GM12878 (cell line): ENCODE data around the gene GHSR. TPM values are rescaled to one million over a fixed set of nuclear protein-coding genes. Genes with fewer than 3 reads are reported as not detected.

ENCODE experiments used
- CREM ChIP-seq: IDR thresholded peaks from 2 replicates; pipeline ENCODE4 v1.6.1; 2014; ENCODE audit warnings: antibody characterized with exemption, low read depth
- CUX1 ChIP-seq: IDR thresholded peaks from 2 replicates; pipeline ENCODE4 v1.6.1; 2012; ENCODE audit warnings: improper control_type of control experiment, low read depth, low read length; ENCODE audit not compliant: insufficient replicate concordance
- MAX ChIP-seq: IDR thresholded peaks from 2 replicates; pipeline ENCODE4 v1.6.1; 2012; ENCODE audit warnings: low read depth, low read length, improper control_type of control experiment
- MLLT1 ChIP-seq: fragments of 450-650 bp; IDR thresholded peaks from 2 replicates; pipeline ENCODE4 v1.6.1; 2016; ENCODE audit warnings: mild to moderate bottlenecking
- SREBF1 ChIP-seq: IDR thresholded peaks from 2 replicates; pipeline ENCODE4 v1.6.1; 2012; ENCODE audit warnings: mild to moderate bottlenecking, low read length
- TCF7 ChIP-seq: IDR thresholded peaks from 2 replicates; pipeline ENCODE4 v1.6.1; 2014; ENCODE audit warnings: antibody characterized with exemption, borderline replicate concordance
- polyA plus RNA-seq, 11 experiments: library from polyadenylated mRNA; depleted of rRNA in 4 of 11; unstranded in 6 of 11; stranded (reverse) in 5 of 11; fragments of >200 nt; fragmentation: Nextera tagmentation in 4 of 11; fragmentation: Illumina TruSeq in 1 of 11; extraction: Ambion mirVana in 4 of 11; extraction: Trizol in 1 of 11; gene quantifications; 1 replicate in 1 of 11; 2 replicates in 10 of 11; pipeline versions ENCODE4 v1.2.1 to v1.2.3, GENCODE V29; 2011 to 2016; ENCODE audit warnings: inconsistent platforms in 2 of 11, missing spikeins in 2 of 11, low read depth in 1 of 11
- total RNA-seq, 4 experiments: library from RNA; depleted of rRNA in 3 of 4; stranded (reverse); fragments of >200 nt in 3 of 4; fragmentation: Illumina TruSeq in 1 of 4; extraction: Trizol in 1 of 4; gene quantifications; 2 replicates each; pipeline versions ENCODE4 v1.2.1 to v1.2.3, GENCODE V29; 2013 to 2021

GHSR gene
- total and polyA plus RNA-seq, 10 of the 15 experiments (the other 5 are each of a cell fraction or from before 2014, with no cell fraction given), result not detected

- TF ChIP-seq CUX1 (no peak), SREBF1 (no peak), MAX (no peak), MLLT1 (no peak), CREM (no peak), TCF7 (no peak)
These were observed 53.6 kb downstream of the GHSR start (continued) for GRCh38 chr3:172394692-172395091.

Other genes starting within 250 kb of the GHSR start
- 5.2 and 5.8 TPM in 2 replicates for gene TNFSF10, start 75.0 kb upstream of the GHSR start, total RNA-seq (2014; rRNA removed)
- gene TNFSF10, start 75.0 kb upstream of the GHSR start, total RNA-seq (2014; rRNA removed; fragmentation: Illumina TruSeq; extraction: Trizol), result 6.3 and 7.5 TPM in 2 replicates
- gene TNFSF10, start 75.0 kb upstream of the GHSR start, total RNA-seq (2021), result 2.9 and 3.8 TPM in 2 replicates
- 12.3 and 14.5 TPM in 2 replicates for gene TNFSF10, start 75.0 kb upstream of the GHSR start, polyA plus RNA-seq (2011; rRNA removed)
- gene TNFSF10, start 75.0 kb upstream of the GHSR start, polyA plus RNA-seq (2014; fragmentation: Illumina TruSeq; extraction: Trizol), result 6.9 and 12.7 TPM in 2 replicates
- 1 to 10 TPM; 4.1 to 4.6 TPM for gene TNFSF10, start 75.0 kb upstream of the GHSR start, polyA plus RNA-seq (2014; fragmentation: Nextera tagmentation; extraction: Ambion mirVana)
- gene TNFSF10, start 75.0 kb upstream of the GHSR start, polyA plus RNA-seq (2014; rRNA removed), result 2.8 and 4.2 TPM in 2 replicates
- 1 to 10 TPM; 2.1 to 3.5 TPM for gene TNFSF10, start 75.0 kb upstream of the GHSR start, polyA plus RNA-seq (2016; fragmentation: Nextera tagmentation; extraction: Ambion mirVana)